ENCODE results near the gene ADAMTS8.

ADAMTS8 gene

GRCh38 chr11:130420478-130421198 lies 7.8 kb downstream of the ADAMTS8 start:
- no peak for FAIRE-seq
- no peak for DNase-seq (ENCODE audit: low spot score)

GRCh38 chr11:130418756-130419155 lies 9.7 kb downstream of the ADAMTS8 start:
- no peak for FAIRE-seq

GRCh38 chr11:130418210-130418609 lies 10.2 kb downstream of the ADAMTS8 start:
- FAIRE-seq (no peak), DNase-seq (ENCODE audit: low spot score) (no peak)

More at GRCh38 chr11:130418756-130419155, 9.7 kb downstream of the ADAMTS8 start:
- DNase-seq (ENCODE audit: low spot score), result no peak

GRCh38 chr11:130416906-130417305 lies 11.5 kb downstream of the ADAMTS8 start:
- FAIRE-seq, result no peak

GRCh38 chr11:130416530-130416882 lies 11.9 kb downstream of the ADAMTS8 start:
- no peak for DNase-seq (ENCODE audit: low spot score)

More at GRCh38 chr11:130416906-130417305, 11.5 kb downstream of the ADAMTS8 start:
- no peak for DNase-seq (ENCODE audit: low spot score)

GRCh38 chr11:130415731-130416529 lies 12.5 kb downstream of the ADAMTS8 start:
- peak; percentile 81 for DNase-seq (ENCODE audit: low spot score)
- FAIRE-seq, result peak; percentile 85

More at GRCh38 chr11:130416530-130416882, 11.9 kb downstream of the ADAMTS8 start:
- FAIRE-seq, result no peak

- no peak for DNase-seq (ENCODE audit: low spot score)
- no peak for FAIRE-seq
These were observed 14.0 kb downstream of the ADAMTS8 start for GRCh38 chr11:130414107-130415080.

GRCh38 chr11:130413405-130414106 lies 14.9 kb downstream of the ADAMTS8 start:
- peak; percentile 78 for DNase-seq (ENCODE audit: low spot score)
- peak; percentile 91 for FAIRE-seq

GRCh38 chr11:130411223-130411622 lies 17.2 kb downstream of the ADAMTS8 start:
- DNase-seq (ENCODE audit: low spot score), result no peak
- FAIRE-seq, result no peak

- FAIRE-seq (no peak), DNase-seq (ENCODE audit: low spot score) (no peak)
These were observed 18.6 kb downstream of the ADAMTS8 start for GRCh38 chr11:130409594-130410388.

- no peak for DNase-seq (ENCODE audit: low spot score)
- no peak for FAIRE-seq
These were observed 19.5 kb downstream of the ADAMTS8 start for GRCh38 chr11:130408901-130409300.

- no peak for DNase-seq (ENCODE audit: low spot score)
- FAIRE-seq, result no peak
These were observed 20.0 kb downstream of the ADAMTS8 start for GRCh38 chr11:130408401-130408890.

GRCh38 chr11:130407978-130408377 lies 20.4 kb downstream of the ADAMTS8 start:
- FAIRE-seq, result peak; percentile 37

GRCh38 chr11:130405428-130405827 lies 23.0 kb downstream of the ADAMTS8 start:
- FAIRE-seq (no peak), DNase-seq (ENCODE audit: low spot score) (no peak)

More at GRCh38 chr11:130407978-130408377, 20.4 kb downstream of the ADAMTS8 start:
- DNase-seq (ENCODE audit: low spot score), result peak; percentile 58

- DNase-seq (ENCODE audit: low spot score) (no peak), FAIRE-seq (no peak)
These were observed 23.7 kb downstream of the ADAMTS8 start for GRCh38 chr11:130404727-130405126.

- DNase-seq (ENCODE audit: low spot score), result no peak
- no peak for FAIRE-seq
These were observed 24.4 kb downstream of the ADAMTS8 start for GRCh38 chr11:130403967-130404366.

- FAIRE-seq (peak; percentile 39), DNase-seq (ENCODE audit: low spot score) (peak; percentile 51)
These were observed 25.1 kb downstream of the ADAMTS8 start for GRCh38 chr11:130403271-130403804.

- DNase-seq (ENCODE audit: low spot score) (no peak), FAIRE-seq (no peak)
These were observed 25.8 kb downstream of the ADAMTS8 start for GRCh38 chr11:130402570-130402969.

GRCh38 chr11:130400781-130401483 lies 27.5 kb downstream of the ADAMTS8 start:
- no peak for FAIRE-seq
- no peak for DNase-seq (ENCODE audit: low spot score)
